ENCODE measurements around the gene SOX2. TPM values are rescaled to one million over a fixed set of nuclear protein-coding genes. Genes with fewer than 3 reads are reported as not detected.

The SOX2 gene
- total and polyA plus RNA-seq, 2 experiments from 2014 or later: 2.2 to 3.5 TPM

DNA sequence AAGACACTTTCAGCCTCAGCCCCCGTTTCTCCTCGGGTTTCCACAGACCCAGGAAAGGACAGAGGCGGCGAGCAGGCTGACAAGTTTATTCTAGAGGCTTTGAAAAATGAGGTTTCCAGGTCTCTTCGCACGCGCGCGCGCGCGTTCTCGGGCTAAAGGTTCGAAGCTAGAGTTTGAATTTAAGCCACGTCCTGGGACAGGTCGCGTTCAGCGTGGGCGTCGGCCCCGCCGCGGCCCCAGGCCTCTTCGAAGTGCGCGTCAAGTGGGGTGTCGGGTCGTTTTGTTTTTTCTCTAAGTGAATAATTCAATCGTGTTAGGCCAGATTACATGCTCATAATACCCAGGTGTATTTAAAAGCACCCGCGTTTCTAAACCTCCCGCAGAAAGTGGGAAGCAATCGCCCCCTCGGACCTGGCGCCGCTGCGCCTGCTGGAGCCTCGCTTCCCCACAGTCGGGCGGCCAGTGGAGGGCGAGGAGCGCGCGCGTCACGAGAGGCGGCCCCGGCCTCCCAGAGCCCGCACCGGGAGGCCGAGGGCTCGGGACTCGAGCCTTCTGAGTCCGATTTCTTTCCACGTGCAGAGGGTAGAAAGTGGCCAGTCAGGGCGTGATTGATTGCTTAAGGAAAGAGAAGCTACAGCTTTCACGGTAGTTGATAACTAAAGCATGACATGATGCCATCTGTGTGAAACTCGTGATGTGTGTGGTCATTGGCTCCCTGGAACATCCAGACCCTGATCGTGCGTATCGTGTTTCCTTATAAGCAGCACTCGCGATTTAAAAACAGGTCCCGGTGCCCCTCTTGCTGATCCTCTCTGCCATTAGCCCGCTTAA lies 15.8 kb upstream of the SOX2 start:
- no peak overlapping the region for H3K27ac ChIP-seq

DNA sequence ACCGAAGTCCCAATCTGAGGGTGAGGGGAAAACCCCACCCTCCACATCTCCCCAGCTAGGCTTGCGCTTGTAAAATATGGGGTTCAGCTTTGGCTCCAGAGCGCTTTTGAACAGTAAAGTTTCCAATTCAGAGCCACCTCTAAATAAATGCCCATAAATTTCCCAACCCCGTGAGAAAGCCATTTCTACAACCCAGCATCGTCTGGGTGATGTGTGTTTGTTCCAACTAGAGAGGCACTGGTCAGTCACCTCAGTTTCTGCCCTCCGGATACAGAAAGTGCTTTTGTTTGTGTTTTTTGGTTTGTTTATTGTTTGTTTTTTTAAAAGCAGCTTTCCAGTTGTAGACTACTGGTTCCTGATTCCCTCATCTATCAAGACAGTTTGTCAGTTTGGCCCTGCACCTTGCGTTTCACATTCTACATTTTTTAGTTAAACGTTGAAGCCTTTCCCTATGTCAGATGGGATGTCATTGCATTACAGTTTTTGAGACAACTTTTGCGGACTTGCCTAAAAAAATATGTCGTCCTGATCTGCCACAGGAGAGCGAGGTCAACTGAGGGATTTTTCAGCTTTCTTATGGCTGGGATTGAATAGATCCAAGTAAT lies 15.0 kb upstream of the SOX2 start:
- Histone ChIP-seq H3K4me3 (no peak overlapping the region), H3K4me2 (peak overlapping the region; percentile 97), H3K9me3 (ENCODE audit: low read depth) (no peaks in the 10 kb centered on the region), H3K79me2 (no peaks in the 10 kb centered on the region), H3K36me3 (replicated peaks; ENCODE audit: insufficient read depth, low read depth) (no peaks in the 10 kb centered on the region), H2AFZ (no peak overlapping the region), H3K27ac (no peak overlapping the region), H3K4me1 (ENCODE audit: insufficient read depth) (peaks cover 11% of the 10 kb centered on the region), H3K9me2 (replicated peaks; ENCODE audit: insufficient read depth) (no peaks in the 10 kb centered on the region), H4K20me1 (ENCODE audit: insufficient read depth, poor library complexity, severe bottlenecking) (no peaks in the 10 kb centered on the region), H3K27me3 (peaks cover 83% of the 10 kb centered on the region)
- TF ChIP-seq EZH2phosphoT487 (IDR thresholded peaks at IDR 0.05; ENCODE audit: low read depth, severe bottlenecking, unreplicated experiment) (no peak), EZH2 (IDR thresholded peaks at IDR 0.05; ENCODE audit: borderline replicate concordance) (no peak)
- TF ChIP-seq, protein P1, sequence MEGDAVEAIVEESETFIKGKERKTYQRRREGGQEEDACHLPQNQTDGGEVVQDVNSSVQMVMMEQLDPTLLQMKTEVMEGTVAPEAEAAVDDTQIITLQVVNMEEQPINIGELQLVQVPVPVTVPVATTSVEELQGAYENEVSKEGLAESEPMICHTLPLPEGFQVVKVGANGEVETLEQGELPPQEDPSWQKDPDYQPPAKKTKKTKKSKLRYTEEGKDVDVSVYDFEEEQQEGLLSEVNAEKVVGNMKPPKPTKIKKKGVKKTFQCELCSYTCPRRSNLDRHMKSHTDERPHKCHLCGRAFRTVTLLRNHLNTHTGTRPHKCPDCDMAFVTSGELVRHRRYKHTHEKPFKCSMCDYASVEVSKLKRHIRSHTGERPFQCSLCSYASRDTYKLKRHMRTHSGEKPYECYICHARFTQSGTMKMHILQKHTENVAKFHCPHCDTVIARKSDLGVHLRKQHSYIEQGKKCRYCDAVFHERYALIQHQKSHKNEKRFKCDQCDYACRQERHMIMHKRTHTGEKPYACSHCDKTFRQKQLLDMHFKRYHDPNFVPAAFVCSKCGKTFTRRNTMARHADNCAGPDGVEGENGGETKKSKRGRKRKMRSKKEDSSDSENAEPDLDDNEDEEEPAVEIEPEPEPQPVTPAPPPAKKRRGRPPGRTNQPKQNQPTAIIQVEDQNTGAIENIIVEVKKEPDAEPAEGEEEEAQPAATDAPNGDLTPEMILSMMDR (IDR thresholded peaks at IDR 0.05; ENCODE audit: poor library complexity): no peak
- no peak for DNase-seq (ENCODE audit: low spot score)
- WGBS (ENCODE audit: low lambda C conversion rate, missing lambda C conversion rate): 53% methylated on average over 11 of the region's 11 CpGs

More for the DNA sequence above, 15.8 kb upstream of the SOX2 start:
- Histone ChIP-seq H3K27me3 (peaks cover 82% of the 10 kb centered on the region), H3K4me2 (peak overlapping the region; percentile 97), H3K9me3 (ENCODE audit: low read depth) (no peaks in the 10 kb centered on the region), H4K20me1 (ENCODE audit: insufficient read depth, poor library complexity, severe bottlenecking) (no peaks in the 10 kb centered on the region), H3K79me2 (no peaks in the 10 kb centered on the region), H2AFZ (peak overlapping the region; percentile 78), H3K4me3 (peak overlapping the region; percentile 44), H3K4me1 (ENCODE audit: insufficient read depth) (peaks cover 11% of the 10 kb centered on the region), H3K36me3 (replicated peaks; ENCODE audit: insufficient read depth, low read depth) (no peaks in the 10 kb centered on the region), H3K9me2 (replicated peaks; ENCODE audit: insufficient read depth) (no peaks in the 10 kb centered on the region)
- DNase-seq (ENCODE audit: low spot score): peak; percentile 32
- TF ChIP-seq EZH2 (IDR thresholded peaks at IDR 0.05; ENCODE audit: borderline replicate concordance) (peak; percentile 74), EZH2phosphoT487 (IDR thresholded peaks at IDR 0.05; ENCODE audit: low read depth, severe bottlenecking, unreplicated experiment) (peak; percentile 30)
- TF ChIP-seq, protein P1 (IDR thresholded peaks at IDR 0.05; ENCODE audit: poor library complexity): no peak
- 10% methylated on average over 65 of the region's 65 CpGs for WGBS (ENCODE audit: low lambda C conversion rate, missing lambda C conversion rate)

DNA sequence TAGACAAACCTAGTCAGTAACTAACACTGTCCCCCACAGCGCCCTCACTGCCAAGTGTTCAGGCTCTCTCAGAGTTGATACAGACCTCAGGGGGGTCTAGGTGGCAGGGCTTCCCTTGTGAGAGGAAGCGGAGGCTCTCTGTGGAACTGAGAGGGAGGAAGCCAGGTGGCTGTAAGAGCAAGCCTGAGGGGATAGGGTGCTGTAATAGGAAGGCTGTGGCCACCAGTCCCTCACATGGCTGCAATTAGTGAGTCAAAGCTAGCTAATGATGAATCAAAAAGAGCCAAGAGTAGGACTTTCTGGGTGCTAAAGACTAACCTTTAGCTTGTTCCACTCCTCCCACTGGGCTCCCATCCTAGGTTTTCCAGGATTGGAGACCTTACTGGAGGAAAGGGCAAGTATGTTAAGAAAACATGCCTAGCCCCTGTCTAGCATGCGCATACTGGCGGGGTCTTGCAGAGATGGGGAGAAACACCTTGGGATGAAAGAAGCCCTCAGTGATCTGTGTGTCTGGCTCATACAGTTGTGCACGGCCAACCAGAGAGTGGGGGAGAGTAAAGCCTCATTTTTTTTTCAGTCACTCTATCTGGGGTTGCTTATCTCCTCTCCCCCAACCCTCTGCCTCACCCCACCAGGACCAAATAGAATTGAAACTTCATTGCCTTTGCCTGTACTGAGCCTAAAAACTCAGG lies 13.3 kb upstream of the SOX2 start:
- H3K9me3 ChIP-seq (ENCODE audit: low read depth): no peaks in the 10 kb centered on the region
- H3K36me3 ChIP-seq (replicated peaks; ENCODE audit: insufficient read depth, low read depth): no peaks in the 10 kb centered on the region
- no peak overlapping the region for H2AFZ ChIP-seq
- no peak for DNase-seq (ENCODE audit: low spot score)
- no peaks in the 10 kb centered on the region for H3K9me2 ChIP-seq (replicated peaks; ENCODE audit: insufficient read depth)
- no peaks in the 10 kb centered on the region for H4K20me1 ChIP-seq (ENCODE audit: insufficient read depth, poor library complexity, severe bottlenecking)
- TF ChIP-seq EZH2phosphoT487 (IDR thresholded peaks at IDR 0.05; ENCODE audit: low read depth, severe bottlenecking, unreplicated experiment) (no peak), EZH2 (IDR thresholded peaks at IDR 0.05; ENCODE audit: borderline replicate concordance) (no peak)
- TF ChIP-seq, protein P1 (IDR thresholded peaks at IDR 0.05; ENCODE audit: poor library complexity): no peak
- no peak overlapping the region for H3K4me3 ChIP-seq
- peaks cover 11% of the 10 kb centered on the region for H3K4me1 ChIP-seq (ENCODE audit: insufficient read depth)
- WGBS (ENCODE audit: low lambda C conversion rate, missing lambda C conversion rate): 71% methylated on average over 5 of the region's 5 CpGs
- no peak overlapping the region for H3K4me2 ChIP-seq
- H3K27ac ChIP-seq: no peak overlapping the region
- H3K27me3 ChIP-seq: peaks cover 88% of the 10 kb centered on the region
- no peaks in the 10 kb centered on the region for H3K79me2 ChIP-seq
